GM21786 (cell line): ENCODE results near the gene CCDC89.
"Not testable (repeated sequence)": the region's sequence is repeated elsewhere in the genome, so short reads cannot be mapped to it uniquely, and the experiment has no call there.

ENCODE experiments used
- ATAC-seq: cut with Tn5 transposase; IDR thresholded peaks from one replicate; pipeline ENCODE4 v1.9.1; 2021; ENCODE audit not compliant: unreplicated experiment

CCDC89 gene

DNA sequence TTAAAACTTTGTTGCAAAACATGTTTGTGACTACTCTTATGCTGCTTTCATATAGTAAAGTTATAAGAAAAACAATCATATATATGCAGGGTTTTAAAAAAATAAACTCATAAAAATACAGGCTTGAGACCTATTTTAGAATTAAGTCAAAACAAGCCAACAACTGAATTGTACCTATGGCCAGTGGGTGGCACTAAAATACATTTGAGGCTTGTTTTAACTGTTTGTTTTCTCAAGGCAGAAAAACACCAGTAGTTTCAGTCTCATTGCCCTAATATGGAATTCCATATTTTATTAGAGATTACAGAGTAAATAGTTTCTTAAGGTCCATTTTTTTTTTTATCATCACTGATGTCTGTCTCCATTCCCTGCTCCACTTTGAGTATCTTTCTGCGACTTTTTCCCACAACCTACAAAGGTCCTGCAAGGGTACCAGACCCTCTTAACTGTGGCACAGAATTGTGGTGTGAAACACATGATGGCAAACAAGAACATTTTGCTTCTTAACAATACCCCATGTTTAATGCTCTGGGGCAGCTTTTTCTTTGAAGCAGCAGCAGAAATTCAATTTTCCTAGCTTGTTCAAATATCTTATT, 8.5 kb upstream of the CCDC89 start:
- ATAC-seq = no peak

DNA sequence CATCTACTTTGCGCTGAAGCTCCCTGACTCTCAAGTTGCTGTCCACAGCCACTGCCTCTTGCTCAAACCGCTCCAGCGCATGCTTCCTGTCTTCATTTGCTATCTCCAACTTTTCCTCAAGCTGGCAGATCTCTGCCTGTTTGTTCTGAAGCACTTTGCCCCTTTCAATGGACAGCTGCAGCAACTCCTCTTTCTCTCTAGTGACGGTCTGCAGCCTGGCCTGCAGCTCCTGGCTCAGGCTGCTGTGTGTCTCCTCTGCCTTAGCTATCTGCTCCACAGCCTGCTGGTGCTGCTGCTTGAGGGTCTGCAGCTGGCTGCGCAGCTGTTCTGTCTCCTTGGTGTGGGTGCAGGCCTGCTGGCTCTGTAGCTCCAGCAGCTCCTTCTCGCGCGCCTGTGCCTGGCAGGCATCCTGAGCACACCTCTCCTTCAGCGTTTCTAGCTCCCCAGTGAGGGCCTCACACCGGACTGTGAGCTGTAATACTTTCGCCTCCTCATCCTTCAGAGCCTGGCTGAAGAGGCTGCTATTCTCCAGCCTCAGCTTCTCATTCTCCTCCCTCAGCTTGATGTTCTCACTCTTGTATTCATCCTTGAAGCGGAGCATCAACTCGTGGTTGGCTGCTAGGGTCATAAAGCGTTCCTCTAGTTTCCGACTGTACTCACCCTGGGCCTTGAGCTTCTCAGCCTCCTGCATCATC, 723 bp downstream of the CCDC89 start:
- ATAC-seq = no peak

DNA sequence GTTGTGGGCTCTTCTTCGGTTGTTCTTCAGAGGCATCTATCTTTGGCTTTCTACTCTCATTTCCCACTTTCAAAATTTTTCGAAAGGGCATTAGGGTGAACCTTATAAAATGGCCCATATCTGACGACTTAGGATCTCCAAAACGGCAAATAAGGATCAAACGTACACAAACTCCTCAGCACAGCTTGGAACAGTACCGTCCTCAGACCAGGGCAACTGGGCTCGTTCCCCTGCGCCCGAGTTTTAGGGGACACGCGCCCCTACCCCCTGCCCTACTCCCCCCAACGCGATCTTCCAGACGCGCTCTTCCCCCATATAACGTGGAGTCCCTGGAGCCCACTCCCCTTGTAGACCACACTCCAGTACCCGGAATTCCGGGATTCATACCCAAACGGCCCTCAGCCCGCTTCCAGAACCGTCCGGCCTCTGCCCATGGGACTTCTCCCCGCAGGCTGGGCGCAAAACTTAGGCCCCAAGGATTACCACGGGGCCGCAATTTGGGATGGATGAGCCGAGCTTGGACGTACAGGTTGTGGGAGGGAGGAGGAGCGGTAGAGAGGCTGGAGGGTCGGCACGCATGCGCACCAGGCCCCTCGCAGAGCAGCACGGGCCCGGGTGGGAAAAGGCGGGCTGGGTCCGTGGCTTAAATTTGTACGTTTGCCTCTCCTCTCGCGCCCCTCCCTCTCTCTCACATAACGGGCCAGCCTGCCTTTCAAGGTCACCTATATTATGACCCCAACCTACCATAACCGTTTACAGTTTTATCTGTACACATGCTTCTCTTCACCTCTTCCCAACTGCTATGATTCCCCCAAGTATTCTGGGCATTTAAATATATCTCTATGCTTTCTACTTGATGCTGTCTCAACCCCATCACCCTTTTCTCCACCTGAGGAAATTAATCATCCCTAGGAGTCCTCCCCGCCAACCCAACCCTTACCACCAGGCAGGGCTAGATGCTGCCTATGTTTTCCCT, 3.4 kb downstream of the CCDC89 start:
- ATAC-seq = peak; percentile 69

DNA sequence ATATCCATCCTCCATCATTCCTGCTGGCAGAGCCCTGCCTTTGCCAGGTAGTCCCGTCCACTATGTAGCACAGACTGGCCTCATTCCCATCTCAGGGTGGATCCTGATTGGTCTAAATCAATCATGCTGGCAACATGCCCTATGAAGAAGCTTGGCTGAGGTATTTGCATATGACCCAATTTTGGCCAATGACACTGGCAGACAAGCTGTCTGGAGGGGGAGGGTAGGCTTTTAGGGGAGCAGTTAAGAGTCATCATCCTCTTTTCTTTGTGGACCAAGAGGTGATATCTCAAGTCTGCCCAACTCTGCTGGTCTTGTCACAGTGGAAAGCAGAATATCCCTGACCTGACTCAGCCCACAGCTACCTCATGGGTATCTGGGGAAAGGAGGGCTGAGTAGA, 5.1 kb downstream of the CCDC89 start:
- no peak for ATAC-seq

DNA sequence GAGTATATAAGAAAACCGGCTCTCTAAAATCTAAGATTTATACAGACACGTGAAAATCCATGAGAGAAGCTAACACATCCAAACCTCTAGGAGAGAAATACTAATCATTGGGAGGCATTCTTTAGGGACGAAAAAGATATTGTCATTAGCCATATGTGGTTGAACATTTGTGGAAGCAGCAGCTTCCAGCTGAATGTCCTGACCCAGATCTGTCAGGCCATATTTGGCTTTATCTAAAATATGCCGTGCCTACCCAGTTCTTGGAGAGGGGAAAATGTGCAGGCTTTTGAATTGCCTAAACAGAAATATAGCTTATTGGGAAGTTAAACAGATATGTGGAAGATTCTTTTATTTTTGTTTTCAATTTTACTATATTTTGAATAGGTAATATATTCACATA, 6.4 kb downstream of the CCDC89 start:
- no peak for ATAC-seq

DNA sequence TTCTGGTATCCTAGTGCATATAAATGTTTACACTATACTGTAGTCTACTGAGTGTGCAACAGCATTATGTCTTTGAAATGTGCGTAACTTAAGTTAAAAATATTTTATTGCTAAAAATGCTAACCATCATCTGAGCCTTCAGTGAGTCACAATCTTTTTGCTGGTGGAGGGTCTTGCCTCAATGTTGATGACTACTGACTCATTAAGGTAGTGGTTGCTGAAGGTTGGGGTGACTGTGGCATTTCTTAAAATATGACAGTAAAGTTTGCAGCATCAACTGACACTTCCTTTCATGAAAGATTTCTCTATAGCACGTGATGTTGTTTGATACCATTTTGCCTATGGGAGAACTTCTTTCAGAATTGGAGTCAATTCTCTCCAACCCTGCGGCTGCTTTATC, 12.6 kb downstream of the CCDC89 start:
- no peak for ATAC-seq

DNA sequence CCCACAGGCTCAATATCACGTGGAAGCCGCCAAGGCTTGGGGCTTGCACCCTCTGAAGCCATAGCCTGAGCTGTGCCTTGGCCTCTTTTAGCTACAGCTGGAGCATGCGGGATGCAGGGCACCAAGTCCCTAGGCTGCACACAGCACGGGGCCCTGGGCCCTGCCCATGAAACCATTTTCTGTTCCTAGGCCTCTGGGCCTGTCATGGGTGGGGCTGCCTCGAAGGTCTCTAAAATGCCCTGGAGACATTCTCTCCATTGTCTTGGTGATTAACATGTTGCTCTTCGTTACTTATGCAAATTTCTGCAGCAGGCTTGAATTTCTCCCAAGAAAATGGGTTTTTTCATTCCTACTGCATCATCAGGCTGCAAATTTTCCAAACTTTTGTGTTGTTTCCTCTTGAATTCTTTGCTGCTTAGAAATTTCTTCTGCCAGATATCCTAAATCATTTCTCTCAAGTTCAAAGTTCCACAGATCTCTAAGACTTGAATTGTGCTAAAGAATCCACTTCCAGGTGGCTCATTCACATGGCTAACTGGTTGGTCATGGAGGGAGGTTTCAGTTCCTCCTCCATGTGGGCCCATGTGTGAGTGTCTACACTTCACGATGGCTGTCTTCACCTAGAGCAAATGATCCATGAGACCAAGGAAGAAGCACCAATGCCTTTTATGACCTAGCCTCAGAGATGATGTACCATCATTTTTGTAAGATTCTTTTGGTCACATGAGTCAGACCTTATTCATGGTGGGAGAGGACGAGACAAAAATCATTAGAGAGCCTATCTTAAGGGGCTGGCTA, 13.7 kb downstream of the CCDC89 start:
- no peak for ATAC-seq

DNA sequence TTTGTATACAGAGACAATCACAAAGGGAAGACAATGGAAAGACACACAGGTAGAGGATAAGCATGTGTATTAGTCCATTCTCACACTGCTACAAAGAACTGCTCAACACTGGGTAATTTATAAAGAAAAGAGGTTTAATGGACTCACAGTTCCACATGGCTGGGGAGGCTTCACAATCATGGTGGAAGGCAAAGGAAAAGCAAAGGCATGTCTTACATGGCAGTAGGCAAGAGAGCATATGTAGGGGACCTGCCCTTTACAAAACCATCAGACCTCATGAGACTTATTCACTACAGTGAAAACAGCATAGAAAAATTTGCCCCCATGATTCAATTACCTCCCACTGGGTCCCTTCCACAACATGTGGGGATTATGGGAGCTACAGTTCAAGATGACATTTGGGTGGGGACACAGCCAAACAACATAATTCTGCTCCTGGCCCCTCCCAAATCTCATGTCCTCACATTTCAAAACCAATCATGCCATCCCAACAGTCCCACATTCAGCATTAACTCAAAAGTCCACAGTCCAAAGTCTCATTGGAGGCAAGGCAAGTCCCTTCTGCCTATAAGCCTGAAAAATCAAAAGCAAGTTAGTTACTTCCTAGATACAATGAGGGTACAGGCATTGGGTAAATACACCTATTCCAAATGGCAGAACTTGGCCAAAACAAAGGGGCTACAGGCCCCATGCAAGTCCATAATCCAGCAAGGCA, 14.9 kb downstream of the CCDC89 start:
- ATAC-seq = not testable (repeated sequence)

DNA sequence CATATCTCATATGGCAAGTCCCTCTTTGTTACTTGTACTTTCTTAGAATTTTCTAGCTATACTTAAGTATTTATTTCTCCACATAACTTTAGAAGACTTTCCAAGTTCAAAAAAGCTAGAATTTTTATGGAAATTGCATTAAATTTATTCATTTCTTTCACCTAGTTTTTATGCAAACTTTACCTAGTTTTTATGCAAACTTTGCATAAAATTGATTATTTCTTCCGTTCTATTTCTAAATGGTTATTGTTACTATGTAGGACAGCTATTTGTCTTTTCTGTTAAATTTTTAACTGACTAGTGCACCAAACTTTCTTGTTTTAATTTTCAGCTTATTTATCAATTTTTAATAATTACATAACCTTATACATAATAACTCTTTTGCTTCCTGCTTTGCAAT, 17.8 kb downstream of the CCDC89 start:
- no peak for ATAC-seq

DNA sequence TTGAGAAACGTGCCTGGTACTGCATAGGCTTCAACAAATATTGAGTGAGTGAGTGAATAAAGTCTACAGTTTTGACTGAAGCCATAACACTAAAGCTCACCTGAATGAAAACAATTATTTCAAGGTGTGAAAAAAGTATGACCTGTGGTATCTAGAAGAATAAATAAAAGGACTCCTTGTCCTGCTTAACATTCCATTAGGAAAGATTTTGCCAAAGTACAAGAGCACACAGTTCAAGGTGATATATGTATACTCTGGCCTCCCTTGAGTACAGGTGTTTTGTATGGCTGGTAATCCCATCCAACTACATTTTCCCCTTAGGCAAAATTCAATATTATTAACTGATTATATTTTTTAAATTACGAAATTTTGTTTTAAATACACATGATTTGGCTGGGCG, 19.3 kb downstream of the CCDC89 start:
- no peak for ATAC-seq

DNA sequence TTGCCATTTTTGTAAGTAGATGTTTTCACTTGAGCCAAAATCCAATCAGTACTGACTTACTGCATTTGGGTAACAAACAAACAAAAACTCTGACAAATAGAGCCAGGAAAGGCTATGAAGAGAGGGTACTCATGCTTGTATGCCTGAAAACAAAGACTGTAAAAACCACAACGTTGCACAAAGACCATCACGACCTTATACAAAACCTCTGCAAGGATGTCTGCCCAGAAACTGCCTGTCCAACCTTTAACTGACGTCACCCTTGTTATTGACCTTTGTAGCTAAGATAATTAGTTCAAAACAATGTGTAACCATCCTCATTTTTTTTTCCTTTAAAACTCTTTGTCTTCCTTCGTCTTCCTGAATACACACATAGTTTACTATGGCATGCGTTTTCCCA, 20.3 kb downstream of the CCDC89 start:
- ATAC-seq = no peak

DNA sequence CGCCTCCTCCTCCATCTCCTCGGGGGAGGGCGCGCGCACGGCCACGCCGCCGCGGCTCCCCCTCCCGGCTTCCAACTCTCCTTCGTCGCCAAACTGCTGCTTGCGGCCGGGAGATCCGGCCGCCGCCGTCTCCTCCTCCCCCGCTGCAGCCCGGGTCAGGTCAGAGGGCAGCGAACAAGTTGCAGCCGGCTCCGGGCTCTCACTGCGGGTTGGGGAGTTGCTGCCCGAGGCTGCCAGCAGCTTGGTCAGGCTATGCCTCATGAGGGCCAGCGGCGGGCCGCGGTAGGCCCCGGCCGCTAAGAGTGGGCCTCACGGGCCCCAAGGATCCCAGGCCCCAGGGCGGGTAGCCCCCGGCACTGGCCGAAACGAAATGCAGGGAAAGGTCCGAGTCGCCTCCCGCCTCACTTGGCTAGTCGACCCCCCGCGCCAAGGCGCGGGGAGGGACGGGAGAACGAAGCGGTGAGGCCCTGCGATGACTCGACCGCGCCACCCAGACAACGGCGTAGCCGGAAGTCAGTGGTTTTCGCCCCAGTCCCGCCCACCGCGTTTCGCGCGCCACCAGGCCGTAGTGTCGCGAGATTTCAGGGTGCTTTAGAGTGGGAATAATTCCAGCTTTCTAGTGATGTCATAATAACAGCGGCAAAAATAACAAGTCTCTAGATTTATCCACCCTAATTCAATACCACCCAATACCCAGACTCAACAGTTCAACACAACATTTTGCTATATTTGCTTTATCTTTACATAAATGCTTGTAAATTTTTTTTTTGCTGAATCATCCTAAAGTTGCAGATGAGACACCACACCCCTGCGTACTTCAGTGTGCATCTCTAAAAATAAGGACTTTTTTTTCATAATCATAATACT, 21.1 kb downstream of the CCDC89 start, which contains the start of gene CREBZF:
Gene CREBZF, minus strand, starts transcription at position 515 of the 867 bp plus-strand sequence. Its CDS starts 254 bp downstream, at position 261.
- peak; percentile 89 for ATAC-seq

DNA sequence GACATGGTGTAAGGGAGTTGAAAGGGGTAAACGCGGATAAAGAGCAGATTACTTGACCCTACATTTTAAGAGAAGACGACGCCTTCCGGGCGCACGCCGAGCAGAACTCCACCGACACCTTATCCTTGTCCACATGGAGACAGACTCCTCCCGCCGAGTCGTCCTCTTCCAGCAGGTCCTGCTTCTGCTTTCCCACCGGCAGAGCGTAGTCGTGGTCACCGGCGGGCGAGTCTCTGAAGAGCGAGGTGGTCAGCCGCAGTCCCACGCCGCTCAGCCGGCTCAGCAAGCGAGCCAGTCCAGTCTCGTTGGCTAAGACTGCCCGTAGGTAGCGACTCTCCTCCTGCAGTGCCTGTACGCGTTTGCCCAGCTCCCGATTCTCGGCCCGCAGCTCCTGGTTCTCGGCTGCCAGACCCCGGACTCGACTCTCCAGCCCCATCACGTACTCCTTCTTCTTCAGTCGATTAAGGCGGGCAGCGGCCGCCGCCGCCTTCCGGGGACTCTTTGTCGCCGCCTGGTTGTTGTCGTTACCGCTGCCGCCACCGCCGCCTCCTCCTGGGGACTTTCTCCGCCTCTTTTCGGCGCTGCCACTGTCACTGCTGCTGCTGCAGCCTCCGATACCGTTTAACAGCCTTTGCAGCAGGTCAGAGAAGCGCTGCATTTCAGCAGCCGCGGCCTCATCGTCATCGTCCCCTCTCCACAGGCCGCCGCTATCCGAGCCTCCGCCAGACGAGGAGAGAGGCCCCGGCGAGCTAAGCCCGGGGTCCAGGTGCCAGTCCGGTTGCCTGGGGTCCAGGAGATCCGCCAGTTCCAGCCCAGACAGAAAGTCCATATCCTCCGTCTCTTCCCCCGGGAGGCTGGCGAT, 22.0 kb downstream of the CCDC89 start:
- peak; percentile 61 for ATAC-seq

DNA sequence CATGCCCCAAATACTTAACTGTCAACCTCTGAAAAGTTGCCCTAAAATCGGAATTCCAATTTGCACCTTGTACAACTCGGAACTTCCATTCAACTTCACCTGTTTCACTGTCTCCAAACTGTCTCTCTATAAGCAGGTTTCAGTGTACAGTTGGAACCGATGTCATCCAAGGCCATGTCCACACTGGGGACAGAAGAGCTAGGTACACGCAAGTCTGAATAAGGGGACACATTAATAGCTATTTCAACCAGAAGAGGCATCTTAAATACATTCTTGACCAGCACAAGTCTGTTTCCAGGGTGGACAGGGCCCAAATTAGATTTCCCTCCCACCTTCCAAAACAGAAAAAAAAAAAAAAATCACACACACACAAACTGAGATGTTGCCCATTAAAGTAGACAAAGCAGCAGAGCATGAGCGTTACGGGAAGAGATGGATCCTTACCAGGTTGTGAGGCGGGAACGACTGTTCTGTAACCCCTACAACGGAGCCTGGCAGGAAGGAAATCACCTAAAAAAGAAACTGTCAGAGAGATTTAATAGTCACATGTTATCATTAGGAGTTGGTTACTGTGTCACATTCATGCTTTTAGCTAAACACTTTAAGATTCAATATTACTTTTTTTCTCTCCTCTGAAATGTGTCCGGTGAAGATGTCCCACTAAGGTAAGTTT, 22.8 kb downstream of the CCDC89 start:
- ATAC-seq = no peak

DNA sequence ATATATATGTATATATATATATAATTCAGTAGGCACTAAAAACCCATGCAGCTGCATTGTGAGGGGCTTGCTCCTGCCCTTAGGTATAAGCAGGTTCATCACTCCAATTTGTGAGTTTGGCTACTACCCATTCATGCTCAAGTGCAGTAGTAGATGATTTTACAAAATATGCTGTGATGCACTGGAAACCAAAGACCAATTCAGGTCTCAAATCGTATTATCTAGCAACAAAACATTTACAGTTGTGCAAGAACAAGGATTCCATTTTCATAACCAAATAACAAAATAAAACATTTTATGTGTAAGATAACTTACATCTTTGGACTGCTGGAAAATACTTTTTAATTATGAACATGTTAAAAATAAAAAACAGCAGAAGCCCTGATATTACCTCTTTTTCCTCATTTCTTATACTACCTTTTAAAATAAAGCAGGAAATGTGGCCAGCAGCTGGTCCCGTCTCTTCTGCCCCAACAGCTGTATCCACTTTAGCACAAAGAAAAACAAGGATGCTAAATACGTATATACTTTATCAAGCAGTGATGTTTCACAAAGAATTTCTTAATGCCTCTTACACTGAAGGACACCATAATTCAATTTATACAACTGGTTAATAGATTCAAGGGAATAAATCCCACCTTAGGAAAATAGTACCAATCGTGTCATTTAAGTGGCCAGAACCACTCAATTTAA, 23.9 kb downstream of the CCDC89 start:
- no peak for ATAC-seq

DNA sequence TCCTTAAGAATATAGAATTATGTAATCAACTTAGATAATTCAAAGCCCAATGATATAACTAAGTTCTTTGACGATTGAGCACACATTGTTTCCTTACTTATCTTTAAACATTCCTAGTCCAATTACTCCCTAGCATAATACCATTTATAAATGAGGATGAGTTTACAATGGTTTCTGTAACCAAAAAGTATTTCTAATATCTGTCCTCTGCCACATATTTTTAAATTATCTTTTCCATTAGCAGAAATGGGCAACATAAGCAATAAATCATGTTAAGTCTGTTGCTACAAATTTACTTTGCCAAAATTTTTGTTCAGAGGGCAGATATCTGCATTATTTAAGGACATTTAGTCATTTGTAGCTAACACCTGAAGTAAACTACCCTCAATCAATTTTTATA, 27.8 kb downstream of the CCDC89 start:
- ATAC-seq = no peak

DNA sequence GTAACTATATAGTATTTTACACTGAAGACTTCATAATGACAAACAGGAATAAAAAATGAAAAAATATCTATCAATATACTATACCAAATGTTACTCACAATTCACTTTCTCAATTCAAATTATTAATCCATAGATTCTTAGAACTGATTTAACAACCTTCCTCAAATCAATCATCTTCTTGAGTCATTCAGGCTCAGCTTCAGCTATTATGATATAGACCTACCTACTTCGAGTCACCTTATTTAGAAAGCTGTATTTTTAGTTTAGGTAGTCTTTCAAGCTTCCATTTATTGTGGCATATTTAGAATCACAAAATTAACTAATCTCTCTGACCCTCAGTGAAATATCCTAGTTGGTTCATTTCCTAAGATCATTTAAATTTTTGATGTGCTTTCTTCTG, 29.2 kb downstream of the CCDC89 start:
- ATAC-seq = no peak
